Mesothelial cell of epicardium (in vitro differentiated cells): ENCODE measurements around the gene THADA. TPM values are rescaled to one million over a fixed set of nuclear protein-coding genes. Genes with fewer than 3 reads are reported as not detected.
A peak's percentile ranks its signal among the peaks of the same experiment; 100 is the strongest.

Source experiments
- DNase-seq, 2 experiments: peaks; one replicate each; pipeline ENCODE4 v3.0.0; 2021; ENCODE audit warnings: low spot score in 2 of 2; ENCODE audit not compliant: unreplicated experiment in 2 of 2
- H3K27ac Mint-ChIP-seq: 2 replicates; pipeline ENCODE4 v1.8.0; 2021; ENCODE audit warnings: mixed read lengths
- H3K27me3 Mint-ChIP-seq: 2 replicates; pipeline ENCODE4 v1.8.0; 2021; ENCODE audit warnings: low read depth, mixed read lengths
- H3K36me3 Mint-ChIP-seq: 2 replicates; pipeline ENCODE4 v1.8.0; 2021; ENCODE audit warnings: mixed read lengths
- H3K4me1 Mint-ChIP-seq: 2 replicates; pipeline ENCODE4 v1.8.0; 2021; ENCODE audit warnings: mixed read lengths
- H3K4me3 Mint-ChIP-seq: 2 replicates; pipeline ENCODE4 v1.8.0; 2021; ENCODE audit warnings: mild to moderate bottlenecking, moderate library complexity, mixed read lengths
- H3K9me3 Mint-ChIP-seq: 2 replicates; pipeline ENCODE4 v1.8.0; 2021; ENCODE audit warnings: mixed read lengths
- total RNA-seq: library from RNA; stranded (reverse); gene quantifications from 3 replicates; pipeline ENCODE4 v1.2.1, GENCODE V29; 2021
- TF ChIP-seq, protein P1 (sequence below): fragments of 200-600 bp; sonication (generic); IDR thresholded peaks from one replicate; pipeline ENCODE4 v1.5.0; 2021; ENCODE audit warnings: antibody characterized with exemption; ENCODE audit not compliant: unreplicated experiment

THADA gene
- total RNA-seq, 1 donor from 2014 or later: 33.6 TPM

- no peaks in the 10 kb centered on the region for H3K27me3 Mint-ChIP-seq
- H3K4me1 Mint-ChIP-seq: peaks cover 51% of the 10 kb centered on the region
- TF ChIP-seq, protein P1, sequence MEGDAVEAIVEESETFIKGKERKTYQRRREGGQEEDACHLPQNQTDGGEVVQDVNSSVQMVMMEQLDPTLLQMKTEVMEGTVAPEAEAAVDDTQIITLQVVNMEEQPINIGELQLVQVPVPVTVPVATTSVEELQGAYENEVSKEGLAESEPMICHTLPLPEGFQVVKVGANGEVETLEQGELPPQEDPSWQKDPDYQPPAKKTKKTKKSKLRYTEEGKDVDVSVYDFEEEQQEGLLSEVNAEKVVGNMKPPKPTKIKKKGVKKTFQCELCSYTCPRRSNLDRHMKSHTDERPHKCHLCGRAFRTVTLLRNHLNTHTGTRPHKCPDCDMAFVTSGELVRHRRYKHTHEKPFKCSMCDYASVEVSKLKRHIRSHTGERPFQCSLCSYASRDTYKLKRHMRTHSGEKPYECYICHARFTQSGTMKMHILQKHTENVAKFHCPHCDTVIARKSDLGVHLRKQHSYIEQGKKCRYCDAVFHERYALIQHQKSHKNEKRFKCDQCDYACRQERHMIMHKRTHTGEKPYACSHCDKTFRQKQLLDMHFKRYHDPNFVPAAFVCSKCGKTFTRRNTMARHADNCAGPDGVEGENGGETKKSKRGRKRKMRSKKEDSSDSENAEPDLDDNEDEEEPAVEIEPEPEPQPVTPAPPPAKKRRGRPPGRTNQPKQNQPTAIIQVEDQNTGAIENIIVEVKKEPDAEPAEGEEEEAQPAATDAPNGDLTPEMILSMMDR: no peak
- H3K9me3 Mint-ChIP-seq: peaks cover 4% of the 10 kb centered on the region
- no peak for DNase-seq
- H3K27ac Mint-ChIP-seq: no peak overlapping the region
- no peak overlapping the region for H3K4me3 Mint-ChIP-seq
- H3K36me3 Mint-ChIP-seq: peaks cover 2% of the 10 kb centered on the region
Measured at GRCh38 chr2:43326101-43326825, 269.6 kb downstream of the THADA start.

- TF ChIP-seq, protein P1: no peak
- peaks cover 2% of the 10 kb centered on the region for H3K36me3 Mint-ChIP-seq
- peaks cover 50% of the 10 kb centered on the region for H3K4me1 Mint-ChIP-seq
- no peaks in the 10 kb centered on the region for H3K27me3 Mint-ChIP-seq
- peak overlapping the region; percentile 87 for H3K27ac Mint-ChIP-seq
- H3K9me3 Mint-ChIP-seq: peaks cover 4% of the 10 kb centered on the region
- H3K4me3 Mint-ChIP-seq: no peak overlapping the region
- no peak for DNase-seq
Measured at GRCh38 chr2:43325107-43325811, 270.6 kb downstream of the THADA start.

- H3K27ac Mint-ChIP-seq: peak overlapping the region; percentile 87
- no peak for DNase-seq
Measured at GRCh38 chr2:43324259-43325106, 271.4 kb downstream of the THADA start.

DNA sequence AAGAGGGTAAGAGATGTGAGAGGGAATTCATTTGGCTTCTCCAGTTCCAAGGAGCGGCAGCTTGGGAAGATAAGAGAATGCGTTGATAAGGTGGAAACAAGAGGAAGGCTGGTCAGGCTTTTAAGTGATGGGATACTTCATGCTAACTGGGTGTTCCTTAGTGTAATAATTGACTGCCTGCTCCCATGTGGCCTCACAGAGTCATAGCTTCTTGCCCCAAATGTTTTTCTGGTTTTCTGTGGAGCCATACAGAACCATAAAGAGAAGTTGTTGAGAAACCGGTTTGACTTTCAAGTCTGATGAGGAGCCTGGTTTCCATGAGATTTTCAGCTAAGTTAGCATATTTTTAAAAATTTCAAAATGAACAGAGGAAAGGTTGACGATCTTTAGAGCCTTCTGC is 272.0 kb downstream of the THADA start:
- Mint-ChIP-seq H3K27me3 (no peaks in the 10 kb centered on the region), H3K27ac (peak overlapping the region; percentile 87), H3K36me3 (peaks cover 2% of the 10 kb centered on the region), H3K4me1 (peaks cover 56% of the 10 kb centered on the region), H3K9me3 (peaks cover 4% of the 10 kb centered on the region), H3K4me3 (no peak overlapping the region)
- TF ChIP-seq, protein P1: no peak
- no peak for DNase-seq

More at GRCh38 chr2:43324259-43325106, 271.4 kb downstream of the THADA start:
- no peaks in the 10 kb centered on the region for H3K27me3 Mint-ChIP-seq
- TF ChIP-seq, protein P1: no peak
- peaks cover 54% of the 10 kb centered on the region for H3K4me1 Mint-ChIP-seq
- peaks cover 2% of the 10 kb centered on the region for H3K36me3 Mint-ChIP-seq
- H3K4me3 Mint-ChIP-seq: no peak overlapping the region
- H3K9me3 Mint-ChIP-seq: peaks cover 4% of the 10 kb centered on the region

- no peak overlapping the region for H3K4me3 Mint-ChIP-seq
Measured at GRCh38 chr2:43321446-43321845, 274.4 kb downstream of the THADA start.

More at GRCh38 chr2:43321446-43321845, 274.4 kb downstream of the THADA start:
- no peak overlapping the region for H3K27ac Mint-ChIP-seq
- TF ChIP-seq, protein P1: no peak
- no peaks in the 10 kb centered on the region for H3K27me3 Mint-ChIP-seq
- H3K9me3 Mint-ChIP-seq: peaks cover 4% of the 10 kb centered on the region
- H3K4me1 Mint-ChIP-seq: peaks cover 50% of the 10 kb centered on the region
- H3K36me3 Mint-ChIP-seq: peaks cover 2% of the 10 kb centered on the region
- DNase-seq: no peak
